ENCODE data around the gene SASH1.

DNA sequence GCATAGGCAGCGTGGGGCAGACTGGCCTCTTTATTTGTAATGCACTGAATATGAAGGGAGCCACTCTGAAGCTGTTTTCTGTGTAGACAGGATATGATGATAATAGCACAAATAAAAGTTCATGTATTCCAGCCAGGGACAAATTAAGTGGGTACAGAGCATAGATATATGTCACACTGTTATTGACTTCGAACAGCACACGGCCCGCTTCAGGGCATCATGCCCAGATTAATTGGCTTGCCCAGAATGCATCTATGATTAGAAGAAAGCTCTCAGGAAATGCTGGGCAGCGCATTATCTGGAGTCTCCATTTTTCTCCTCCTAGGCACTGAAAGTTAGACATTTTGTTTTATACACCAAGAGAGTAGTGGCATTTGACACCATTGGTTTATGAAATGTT is 26.3 kb upstream of the SASH1 start:
- TF ChIP-seq, protein P1, sequence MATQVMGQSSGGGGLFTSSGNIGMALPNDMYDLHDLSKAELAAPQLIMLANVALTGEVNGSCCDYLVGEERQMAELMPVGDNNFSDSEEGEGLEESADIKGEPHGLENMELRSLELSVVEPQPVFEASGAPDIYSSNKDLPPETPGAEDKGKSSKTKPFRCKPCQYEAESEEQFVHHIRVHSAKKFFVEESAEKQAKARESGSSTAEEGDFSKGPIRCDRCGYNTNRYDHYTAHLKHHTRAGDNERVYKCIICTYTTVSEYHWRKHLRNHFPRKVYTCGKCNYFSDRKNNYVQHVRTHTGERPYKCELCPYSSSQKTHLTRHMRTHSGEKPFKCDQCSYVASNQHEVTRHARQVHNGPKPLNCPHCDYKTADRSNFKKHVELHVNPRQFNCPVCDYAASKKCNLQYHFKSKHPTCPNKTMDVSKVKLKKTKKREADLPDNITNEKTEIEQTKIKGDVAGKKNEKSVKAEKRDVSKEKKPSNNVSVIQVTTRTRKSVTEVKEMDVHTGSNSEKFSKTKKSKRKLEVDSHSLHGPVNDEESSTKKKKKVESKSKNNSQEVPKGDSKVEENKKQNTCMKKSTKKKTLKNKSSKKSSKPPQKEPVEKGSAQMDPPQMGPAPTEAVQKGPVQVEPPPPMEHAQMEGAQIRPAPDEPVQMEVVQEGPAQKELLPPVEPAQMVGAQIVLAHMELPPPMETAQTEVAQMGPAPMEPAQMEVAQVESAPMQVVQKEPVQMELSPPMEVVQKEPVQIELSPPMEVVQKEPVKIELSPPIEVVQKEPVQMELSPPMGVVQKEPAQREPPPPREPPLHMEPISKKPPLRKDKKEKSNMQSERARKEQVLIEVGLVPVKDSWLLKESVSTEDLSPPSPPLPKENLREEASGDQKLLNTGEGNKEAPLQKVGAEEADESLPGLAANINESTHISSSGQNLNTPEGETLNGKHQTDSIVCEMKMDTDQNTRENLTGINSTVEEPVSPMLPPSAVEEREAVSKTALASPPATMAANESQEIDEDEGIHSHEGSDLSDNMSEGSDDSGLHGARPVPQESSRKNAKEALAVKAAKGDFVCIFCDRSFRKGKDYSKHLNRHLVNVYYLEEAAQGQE (IDR thresholded peaks at IDR 0.05; ENCODE audit: insufficient read depth in 1 of 2, low read depth in 2 of 2, low read length in 1 of 2): no peak
- TF ChIP-seq, protein P2, sequence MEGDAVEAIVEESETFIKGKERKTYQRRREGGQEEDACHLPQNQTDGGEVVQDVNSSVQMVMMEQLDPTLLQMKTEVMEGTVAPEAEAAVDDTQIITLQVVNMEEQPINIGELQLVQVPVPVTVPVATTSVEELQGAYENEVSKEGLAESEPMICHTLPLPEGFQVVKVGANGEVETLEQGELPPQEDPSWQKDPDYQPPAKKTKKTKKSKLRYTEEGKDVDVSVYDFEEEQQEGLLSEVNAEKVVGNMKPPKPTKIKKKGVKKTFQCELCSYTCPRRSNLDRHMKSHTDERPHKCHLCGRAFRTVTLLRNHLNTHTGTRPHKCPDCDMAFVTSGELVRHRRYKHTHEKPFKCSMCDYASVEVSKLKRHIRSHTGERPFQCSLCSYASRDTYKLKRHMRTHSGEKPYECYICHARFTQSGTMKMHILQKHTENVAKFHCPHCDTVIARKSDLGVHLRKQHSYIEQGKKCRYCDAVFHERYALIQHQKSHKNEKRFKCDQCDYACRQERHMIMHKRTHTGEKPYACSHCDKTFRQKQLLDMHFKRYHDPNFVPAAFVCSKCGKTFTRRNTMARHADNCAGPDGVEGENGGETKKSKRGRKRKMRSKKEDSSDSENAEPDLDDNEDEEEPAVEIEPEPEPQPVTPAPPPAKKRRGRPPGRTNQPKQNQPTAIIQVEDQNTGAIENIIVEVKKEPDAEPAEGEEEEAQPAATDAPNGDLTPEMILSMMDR (IDR thresholded peaks at IDR 0.05): no peak
